ENCODE data around the gene ABL1.

The ABL1 gene

GRCh38 chr9:130920762-130921299 is 85.8 kb downstream of the ABL1 start:
- DNase-seq = no peak

GRCh38 chr9:130921300-130921988 is 86.4 kb downstream of the ABL1 start:
- no peak for DNase-seq

- no peak for DNase-seq
These were observed 87.2 kb downstream of the ABL1 start for GRCh38 chr9:130921989-130922892.

- no peak for DNase-seq
These were observed 88.0 kb downstream of the ABL1 start for GRCh38 chr9:130922893-130923610.

GRCh38 chr9:130923611-130924447 is 88.8 kb downstream of the ABL1 start:
- no peak for DNase-seq

- no peak for DNase-seq
These were observed 89.4 kb downstream of the ABL1 start for GRCh38 chr9:130924448-130924788.

- DNase-seq = no peak
These were observed 90.1 kb downstream of the ABL1 start for GRCh38 chr9:130925050-130925678.

GRCh38 chr9:130927338-130927737 is 92.3 kb downstream of the ABL1 start:
- DNase-seq = no peak

GRCh38 chr9:130927995-130928900 is 93.2 kb downstream of the ABL1 start:
- no peak for DNase-seq

GRCh38 chr9:130929571-130930038 is 94.6 kb downstream of the ABL1 start:
- DNase-seq = no peak

GRCh38 chr9:130930132-130930803 is 95.2 kb downstream of the ABL1 start:
- DNase-seq = no peak

GRCh38 chr9:130930804-130931349 is 95.8 kb downstream of the ABL1 start:
- DNase-seq = no peak

- no peak for DNase-seq
These were observed 96.6 kb downstream of the ABL1 start for GRCh38 chr9:130931508-130932254.

GRCh38 chr9:130932255-130933079 is 97.4 kb downstream of the ABL1 start:
- DNase-seq = no peak

- no peak for DNase-seq
These were observed 98.3 kb downstream of the ABL1 start for GRCh38 chr9:130933114-130934046.

GRCh38 chr9:130934246-130934645 is 99.2 kb downstream of the ABL1 start:
- no peak for DNase-seq
